IPS-11a (cell line): ENCODE measurements around the gene ZCWPW1.
"Not testable (repeated sequence)": the region's sequence is repeated elsewhere in the genome, so short reads cannot be mapped to it uniquely, and the experiment has no call there.

Experiments used
- H3K4me3 ChIP-seq: one replicate; pipeline ENCODE4 v1.5.1; 2013; ENCODE audit warnings: low read depth, low read length, control low read depth

Gene ZCWPW1

GRCh38 chr7:100356416-100357068, 72.0 kb downstream of the ZCWPW1 start:
- H3K4me3 ChIP-seq, result no peak overlapping the region

GRCh38 chr7:100353685-100354330, 74.7 kb downstream of the ZCWPW1 start:
- no peak overlapping the region for H3K4me3 ChIP-seq

- H3K4me3 ChIP-seq, result no peak overlapping the region
Measured at GRCh38 chr7:100352984-100353684, 75.4 kb downstream of the ZCWPW1 start.

GRCh38 chr7:100352230-100352781, 76.2 kb downstream of the ZCWPW1 start:
- not testable (repeated sequence) for H3K4me3 ChIP-seq

GRCh38 chr7:100351657-100352058, 76.8 kb downstream of the ZCWPW1 start:
- no peak overlapping the region for H3K4me3 ChIP-seq
